K562 (cell line): ENCODE data around the gene LATS2. TPM values are rescaled to one million over a fixed set of nuclear protein-coding genes. Genes with fewer than 3 reads are reported as not detected.

Experiments
- ATAC-seq: fragments of 200-7000 bp; cut with Tn5 transposase; 3 replicates; pipeline ENCODE4 v1.9.1; 2020; ENCODE audit warnings: moderate library complexity
- BruUV-seq: library from RNA; stranded (reverse); fragments of 400-500 nt; replicated peaks from 2 replicates; lab custom pipeline; 2021; lab: Mats Ljungman, UMichigan
- CTCF ChIA-PET: fragments of 300-600 bp; formaldehyde crosslinking; extraction: SDS; loops from one replicate; lab custom pipeline; 2021; ENCODE audit warnings: low intra/inter-chr PET ratio; lab: Yijun Ruan, JAX
- POLR2A ChIA-PET: fragments of 300-600, 350-650 bp; sonication (Branson Sonifier 250); formaldehyde crosslinking; extraction: SDS; loops from one replicate; lab custom pipeline; 2021; ENCODE audit warnings: antibody characterized with exemption, inconsistent platforms; lab: Yijun Ruan, JAX
- DNase-seq, 4 experiments: peaks; one replicate each; pipeline versions ENCODE4 v3.0.0 to v3.0.0-alpha.2; 2011 to 2018; ENCODE audit warnings: low spot score in 3 of 4, mixed read lengths in 3 of 4; ENCODE audit errors: extremely low read depth in 1 of 4
- FAIRE-seq: peaks from 2 replicates; lab custom pipeline; 2011; peaks lifted over from hg19 to GRCh38; lab: Jason Lieb, UNC
- H2AFZ ChIP-seq: 2 replicates; pipeline ENCODE4 v1.6.0; 2011; ENCODE audit warnings: low read depth, low read length, control low read depth, inconsistent platforms
- H3K27ac ChIP-seq: fragments of 200-600 bp; 3 replicates; pipeline ENCODE4 v1.8.0; 2011; ENCODE audit warnings: low read depth, mild to moderate bottlenecking, control low read depth, inconsistent platforms, low read length, moderate library complexity, mixed read lengths; ENCODE audit errors: extremely low read depth
- H3K27me3 ChIP-seq, 2 experiments: fragments of 300-600 bp in 1 of 2; 2 replicates in 1 of 2; 3 replicates in 1 of 2; pipeline versions ENCODE4 v1.6.0 to v1.8.0; 2011; ENCODE audit warnings: inconsistent platforms in 2 of 2, low read length in 2 of 2, mild to moderate bottlenecking in 1 of 2, mixed read lengths in 1 of 2, moderate library complexity in 1 of 2; ENCODE audit not compliant: control insufficient read depth in 2 of 2, insufficient read depth in 2 of 2
- H3K36me3 ChIP-seq: fragments of 300-600 bp; 3 replicates; pipeline ENCODE4 v1.8.0; 2011; ENCODE audit warnings: mild to moderate bottlenecking, low read length, inconsistent platforms; ENCODE audit not compliant: control insufficient read depth, insufficient read depth
- H3K4me1 ChIP-seq, 2 experiments: fragments of 200-600 bp in 1 of 2; replicated peaks in 1 of 2; 2 replicates in 1 of 2; 3 replicates in 1 of 2; pipeline versions ENCODE4 v1.5.1 to v1.8.0; 2011; ENCODE audit warnings: inconsistent platforms in 2 of 2, low read length in 2 of 2, mild to moderate bottlenecking in 1 of 2, mixed read lengths in 1 of 2, moderate library complexity in 1 of 2; ENCODE audit not compliant: control insufficient read depth in 2 of 2, insufficient read depth in 2 of 2
- H3K4me2 ChIP-seq: 2 replicates; pipeline ENCODE4 v1.6.1; 2011; ENCODE audit warnings: low read length, control low read depth, inconsistent platforms, mixed read lengths; ENCODE audit not compliant: insufficient read depth
- H3K4me3 ChIP-seq: fragments of 200-600 bp; sonication (generic), shearing (Covaris generic); 2 replicates; pipeline ENCODE4 v1.5.1; 2016; ENCODE audit warnings: control low read depth, inconsistent platforms
- H3K79me2 ChIP-seq: fragments of 200-600 bp; 3 replicates; pipeline ENCODE4 v1.8.0; 2011; ENCODE audit warnings: low read length, inconsistent platforms; ENCODE audit not compliant: control insufficient read depth, insufficient read depth
- H3K9ac ChIP-seq, 2 experiments: 2 replicates each; pipeline versions ENCODE4 v1.6.0 to v1.6.1; 2011; ENCODE audit warnings: low read depth in 2 of 2, low read length in 2 of 2, control low read depth in 1 of 2, inconsistent platforms in 1 of 2, mild to moderate bottlenecking in 1 of 2, mixed read lengths in 1 of 2; ENCODE audit not compliant: insufficient read depth in 1 of 2
- H3K9me1 ChIP-seq: one replicate; pipeline ENCODE4 v1.6.0; 2011; ENCODE audit warnings: inconsistent platforms, mild to moderate bottlenecking, low read length, moderate library complexity; ENCODE audit not compliant: control insufficient read depth, insufficient read depth
- H3K9me3 ChIP-seq: replicated peaks from 2 replicates; pipeline ENCODE4 v1.5.1; 2011; ENCODE audit warnings: low read depth, low read length, inconsistent platforms; ENCODE audit not compliant: control insufficient read depth, insufficient read depth
- H4K20me1 ChIP-seq: replicated peaks from 2 replicates; pipeline ENCODE4 v1.6.1; 2011; ENCODE audit warnings: low read length, inconsistent platforms, mixed read lengths; ENCODE audit not compliant: control insufficient read depth, insufficient read depth
- BHLHE40 ChIP-seq: IDR thresholded peaks from 2 replicates; pipeline ENCODE4 v1.6.1; 2011; ENCODE audit warnings: low read length, improper control_type of control experiment
- FOXJ2 ChIP-seq: fragments of 200-800 bp; sonication (Bioruptor generic); IDR thresholded peaks from 2 replicates; pipeline ENCODE4 v1.6.1; 2016; ENCODE audit warnings: missing genetic modification characterization, missing compliant biosample characterization
- GATAD2A ChIP-seq: fragments of 450-650 bp; IDR thresholded peaks from 2 replicates; pipeline ENCODE4 v1.6.1; 2017
- GTF2F1 ChIP-seq: IDR thresholded peaks from 2 replicates; pipeline ENCODE4 v1.6.1; 2011; ENCODE audit warnings: low read depth, low read length, improper control_type of control experiment
- MBD2 ChIP-seq: sonication (generic); IDR thresholded peaks from 2 replicates; pipeline ENCODE4 v1.6.1; 2016; ENCODE audit warnings: low read depth, borderline replicate concordance
- MYBL2 ChIP-seq, 2 experiments: fragments of 450-650 bp in 1 of 2; sonication (generic) in 1 of 2; formaldehyde crosslinking in 1 of 2; IDR thresholded peaks; 2 replicates each; pipeline versions ENCODE4 v1.6.1 to v1.8.1; 2017 to 2022; ENCODE audit warnings: borderline replicate concordance in 1 of 2, inconsistent platforms in 1 of 2, low read depth in 1 of 2, mild to moderate bottlenecking in 1 of 2, missing genetic modification reagents in 1 of 2, moderate library complexity in 1 of 2
- PHTF2 ChIP-seq: fragments of 250-450 bp; sonication (Bioruptor Pico); IDR thresholded peaks from 2 replicates; pipeline ENCODE4 v1.5.0; 2021; ENCODE audit warnings: mild to moderate bottlenecking
- SNRNP70 ChIP-seq: fragments of 200-400 bp; formaldehyde crosslinking; optimal IDR thresholded peaks from 2 replicates; pipeline ENCODE3; 2017; ENCODE audit warnings: low read depth, low read length
- THRAP3 ChIP-seq: fragments of 450-650 bp; IDR thresholded peaks from 2 replicates; pipeline ENCODE4 v1.6.1; 2016; ENCODE audit warnings: mild to moderate bottlenecking, inconsistent platforms, borderline replicate concordance
- ZBTB8A ChIP-seq: fragments of 450-650 bp; IDR thresholded peaks from 2 replicates; pipeline ENCODE4 v1.6.1; 2018; ENCODE audit warnings: mild to moderate bottlenecking, moderate library complexity; ENCODE audit not compliant: partially characterized antibody
- ZNF354B ChIP-seq: fragments of 250-450 bp; sonication (Bioruptor Pico); IDR thresholded peaks from 2 replicates; pipeline ENCODE4 v1.4.0; 2020
- WGBS: fragments of 100-300 bp; shearing (Covaris generic); methylation state at CpG from one replicate; pipeline ENCODE4 v1.1.6; 2016; ENCODE audit warnings: low coverage, mixed read lengths; ENCODE audit not compliant: insufficient coverage; ENCODE audit errors: missing lambda C conversion rate; 5-methylcytosine and 5-hydroxymethylcytosine counted together
- in situ Hi-C: fragments of 300-500 bp; cut with MboI; formaldehyde crosslinking; loops from 4 replicates; pipeline ENCODE4 v1.15.0; 2018; ENCODE audit warnings: inconsistent platforms, mixed read lengths
- intact Hi-C: fragments of 100-400 bp; cut with micrococcal nuclease; formaldehyde crosslinking; loops from 2 replicates; pipeline ENCODE4 v1.14.2; 2022
- polyA plus RNA-seq, 8 experiments: library from polyadenylated mRNA; depleted of rRNA in 4 of 8; stranded (reverse) in 5 of 8; unstranded in 3 of 8; fragments of >200 nt; fragmentation: Nextera tagmentation in 2 of 8; fragmentation: Illumina TruSeq in 1 of 8; extraction: Ambion mirVana in 2 of 8; extraction: Trizol in 1 of 8; gene quantifications; 2 replicates each; pipeline versions ENCODE4 v1.2.1 to v1.2.3, GENCODE V29; 2011 to 2014; ENCODE audit warnings: inconsistent platforms in 1 of 8, missing spikeins in 1 of 8
- total RNA-seq, 7 experiments: library from RNA; depleted of rRNA in 6 of 7; stranded (reverse); fragments of >200 nt in 6 of 7; fragmentation: Illumina TruSeq in 2 of 7; extraction: Trizol in 2 of 7; gene quantifications; 2 replicates each; pipeline versions ENCODE4 v1.2.1 to v1.2.3, GENCODE V29; 2011 to 2021; ENCODE audit warnings: low replicate concordance in 1 of 7
- TF ChIP-seq, protein P1 (sequence below), 2 experiments: fragments of 450-650 bp; IDR thresholded peaks; 2 replicates each; pipeline ENCODE4 v1.6.1; 2018; ENCODE audit warnings: mild to moderate bottlenecking in 2 of 2, low read depth in 1 of 2; ENCODE audit not compliant: partially characterized antibody in 2 of 2
- TF ChIP-seq, protein P2 (sequence below): fragments of 450-650 bp; IDR thresholded peaks from 2 replicates; pipeline ENCODE4 v1.6.1; 2018; ENCODE audit warnings: mild to moderate bottlenecking, low read depth; ENCODE audit not compliant: partially characterized antibody
- TF ChIP-seq, protein P3 (sequence below): fragments of 250-450 bp; sonication (Bioruptor Pico); IDR thresholded peaks from 2 replicates; pipeline ENCODE4 v1.8.0; 2021; ENCODE audit warnings: moderate library complexity, mild to moderate bottlenecking, inconsistent platforms
- TF ChIP-seq, protein P4 (sequence below), 2 experiments: IDR thresholded peaks; 2 replicates each; pipeline ENCODE4 v1.6.1; 2011; ENCODE audit warnings: borderline replicate concordance in 1 of 2, control low read depth in 1 of 2, low read depth in 1 of 2, low read length in 1 of 2, mild to moderate bottlenecking in 1 of 2, mixed read lengths in 1 of 2, moderate library complexity in 1 of 2; ENCODE audit not compliant: insufficient read depth in 1 of 2, insufficient read length in 1 of 2, poor library complexity in 1 of 2, severe bottlenecking in 1 of 2; ENCODE audit errors: extremely low read depth in 1 of 2

LATS2 gene
- total and polyA plus RNA-seq, 9 of the 15 experiments (the other 6 are each of a cell fraction or from before 2014, with no cell fraction given): 0.18 to 3.7 (median 0.76) TPM

DNA sequence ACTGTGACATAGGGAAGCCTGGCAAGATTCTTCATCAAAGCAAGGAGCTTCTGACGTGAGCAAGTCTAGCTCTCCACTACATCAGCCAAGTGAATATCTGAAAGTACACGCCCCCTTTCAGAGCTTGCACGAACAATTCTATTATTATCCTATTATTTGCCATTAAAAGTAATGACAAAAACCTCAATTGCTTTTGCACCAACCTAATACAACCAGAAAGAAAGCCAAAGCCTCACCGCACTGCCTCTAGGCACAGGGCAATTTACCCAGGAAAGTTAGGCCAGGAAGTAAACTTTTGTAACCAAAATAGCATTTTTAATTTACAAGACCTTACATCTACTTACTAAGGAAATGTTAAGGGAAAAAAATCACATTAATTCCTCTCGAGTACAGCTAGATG, 41.2 kb downstream of the LATS2 start (continued):
- TF ChIP-seq MBD2 (no peak), BHLHE40 (no peak), GTF2F1 (no peak), THRAP3 (no peak), PHTF2 (no peak), FOXJ2 (no peak)

DNA sequence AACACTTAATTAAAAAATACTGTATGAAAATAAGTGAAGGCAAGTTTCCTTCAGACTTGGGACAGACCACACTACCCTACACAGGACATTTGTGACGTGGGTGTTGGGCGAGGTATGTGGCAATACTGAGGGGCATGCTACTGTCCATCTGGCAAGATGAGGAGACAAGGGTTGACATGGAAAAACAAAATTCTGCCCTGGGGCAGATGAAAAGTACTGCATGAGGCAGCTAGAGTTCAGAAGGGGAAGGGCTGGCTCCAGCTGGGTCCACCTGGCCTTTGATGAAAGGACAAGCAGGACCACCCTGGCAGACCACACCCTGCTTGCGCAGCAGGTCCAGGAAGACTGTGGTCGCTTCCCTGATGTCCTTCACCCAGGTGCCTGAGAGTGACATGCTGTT, 43.2 kb downstream of the LATS2 start:
- FAIRE-seq (no peak), ATAC-seq (no peak), DNase-seq (no peak)
- Histone ChIP-seq H3K9ac (no peak overlapping the region), H3K79me2 (no peaks in the 10 kb centered on the region), H3K4me2 (no peak overlapping the region), H3K36me3 (no peaks in the 10 kb centered on the region), H3K4me1 (peaks cover 0 to 5% of the 10 kb centered on the region in 2 experiments; a peak in 2 of 5 replicates), H3K9me1 (no peaks in the 10 kb centered on the region), H4K20me1 (no peaks in the 10 kb centered on the region), H3K4me3 (no peak overlapping the region), H3K27me3 (no peaks in the 10 kb centered on the region), H3K27ac (no peak overlapping the region), H2AFZ (no peak overlapping the region), H3K9me3 (no peaks in the 10 kb centered on the region; the same call in 1 of the 2 replicates)
- ChIA-PET CTCF (no interaction called here), POLR2A (no interaction called here)
- WGBS: 65% methylated on average over 4 of the region's 4 CpGs
- in situ Hi-C loops: no loop called here
- intact Hi-C loops: no loop called here
- no TSS peak for BruUV-seq
- TF ChIP-seq, protein P1, sequence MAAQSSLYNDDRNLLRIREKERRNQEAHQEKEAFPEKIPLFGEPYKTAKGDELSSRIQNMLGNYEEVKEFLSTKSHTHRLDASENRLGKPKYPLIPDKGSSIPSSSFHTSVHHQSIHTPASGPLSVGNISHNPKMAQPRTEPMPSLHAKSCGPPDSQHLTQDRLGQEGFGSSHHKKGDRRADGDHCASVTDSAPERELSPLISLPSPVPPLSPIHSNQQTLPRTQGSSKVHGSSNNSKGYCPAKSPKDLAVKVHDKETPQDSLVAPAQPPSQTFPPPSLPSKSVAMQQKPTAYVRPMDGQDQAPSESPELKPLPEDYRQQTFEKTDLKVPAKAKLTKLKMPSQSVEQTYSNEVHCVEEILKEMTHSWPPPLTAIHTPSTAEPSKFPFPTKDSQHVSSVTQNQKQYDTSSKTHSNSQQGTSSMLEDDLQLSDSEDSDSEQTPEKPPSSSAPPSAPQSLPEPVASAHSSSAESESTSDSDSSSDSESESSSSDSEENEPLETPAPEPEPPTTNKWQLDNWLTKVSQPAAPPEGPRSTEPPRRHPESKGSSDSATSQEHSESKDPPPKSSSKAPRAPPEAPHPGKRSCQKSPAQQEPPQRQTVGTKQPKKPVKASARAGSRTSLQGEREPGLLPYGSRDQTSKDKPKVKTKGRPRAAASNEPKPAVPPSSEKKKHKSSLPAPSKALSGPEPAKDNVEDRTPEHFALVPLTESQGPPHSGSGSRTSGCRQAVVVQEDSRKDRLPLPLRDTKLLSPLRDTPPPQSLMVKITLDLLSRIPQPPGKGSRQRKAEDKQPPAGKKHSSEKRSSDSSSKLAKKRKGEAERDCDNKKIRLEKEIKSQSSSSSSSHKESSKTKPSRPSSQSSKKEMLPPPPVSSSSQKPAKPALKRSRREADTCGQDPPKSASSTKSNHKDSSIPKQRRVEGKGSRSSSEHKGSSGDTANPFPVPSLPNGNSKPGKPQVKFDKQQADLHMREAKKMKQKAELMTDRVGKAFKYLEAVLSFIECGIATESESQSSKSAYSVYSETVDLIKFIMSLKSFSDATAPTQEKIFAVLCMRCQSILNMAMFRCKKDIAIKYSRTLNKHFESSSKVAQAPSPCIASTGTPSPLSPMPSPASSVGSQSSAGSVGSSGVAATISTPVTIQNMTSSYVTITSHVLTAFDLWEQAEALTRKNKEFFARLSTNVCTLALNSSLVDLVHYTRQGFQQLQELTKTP (IDR thresholded peaks at IDR 0.05; ENCODE audit: low read depth in 1 of 2, partially characterized antibody in 2 of 2): no peak
- TF ChIP-seq, protein P2, sequence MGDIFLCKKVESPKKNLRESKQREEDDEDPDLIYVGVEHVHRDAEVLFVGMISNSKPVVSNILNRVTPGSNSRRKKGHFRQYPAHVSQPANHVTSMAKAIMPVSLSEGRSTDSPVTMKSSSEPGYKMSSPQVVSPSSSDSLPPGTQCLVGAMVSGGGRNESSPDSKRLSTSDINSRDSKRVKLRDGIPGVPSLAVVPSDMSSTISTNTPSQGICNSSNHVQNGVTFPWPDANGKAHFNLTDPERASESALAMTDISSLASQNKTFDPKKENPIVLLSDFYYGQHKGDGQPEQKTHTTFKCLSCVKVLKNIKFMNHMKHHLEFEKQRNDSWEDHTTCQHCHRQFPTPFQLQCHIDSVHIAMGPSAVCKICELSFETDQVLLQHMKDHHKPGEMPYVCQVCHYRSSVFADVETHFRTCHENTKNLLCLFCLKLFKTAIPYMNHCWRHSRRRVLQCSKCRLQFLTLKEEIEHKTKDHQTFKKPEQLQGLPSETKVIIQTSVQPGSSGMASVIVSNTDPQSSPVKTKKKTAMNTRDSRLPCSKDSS: no peak
- TF ChIP-seq, protein P3, sequence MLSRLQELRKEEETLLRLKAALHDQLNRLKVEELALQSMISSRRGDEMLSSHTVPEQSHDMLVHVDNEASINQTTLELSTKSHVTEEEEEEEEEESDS: no peak
- no peak for TF ChIP-seq SNRNP70
- no peak for TF ChIP-seq ZBTB8A
- TF ChIP-seq ZNF354B (CRISPR knock-in tag): no peak
- no peak for TF ChIP-seq MYBL2 (IDR thresholded peaks at IDR 0.05; ENCODE audit: low read depth)
- TF ChIP-seq MYBL2 (CRISPR knock-in tag; IDR thresholded peaks at IDR 0.05; ENCODE audit: borderline replicate concordance): no peak
- TF ChIP-seq GATAD2A: no peak
- TF ChIP-seq, protein P4, sequence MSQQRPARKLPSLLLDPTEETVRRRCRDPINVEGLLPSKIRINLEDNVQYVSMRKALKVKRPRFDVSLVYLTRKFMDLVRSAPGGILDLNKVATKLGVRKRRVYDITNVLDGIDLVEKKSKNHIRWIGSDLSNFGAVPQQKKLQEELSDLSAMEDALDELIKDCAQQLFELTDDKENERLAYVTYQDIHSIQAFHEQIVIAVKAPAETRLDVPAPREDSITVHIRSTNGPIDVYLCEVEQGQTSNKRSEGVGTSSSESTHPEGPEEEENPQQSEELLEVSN (IDR thresholded peaks at IDR 0.05; ENCODE audit: borderline replicate concordance in 1 of 2, extremely low read depth in 1 of 2, insufficient read depth in 1 of 2, insufficient read length in 1 of 2, low read depth in 1 of 2, low read length in 1 of 2, poor library complexity in 1 of 2, severe bottlenecking in 1 of 2): no peak
